SK-N-MC (cell line): ENCODE data around the gene ARRDC3.

ENCODE experiments used
- DNase-seq: peaks from one replicate; pipeline ENCODE4 v3.0.0-alpha.2; 2011; ENCODE audit warnings: low read depth, low spot score
- H3K27ac ChIP-seq: fragments of 200-600 bp; sonication (generic); 2 replicates; pipeline ENCODE4 v1.5.1; 2016; ENCODE audit warnings: mixed run types
- H3K36me3 ChIP-seq: fragments of 200-600 bp; sonication (generic); 2 replicates; pipeline ENCODE4 v1.6.1; 2017; ENCODE audit warnings: antibody characterized with exemption, low read length, mixed read lengths; ENCODE audit not compliant: insufficient read depth
- H3K4me3 ChIP-seq: fragments of 200-600 bp; sonication (generic); 2 replicates; pipeline ENCODE4 v1.5.1; 2016
- H3K9ac ChIP-seq: fragments of 200-600 bp; sonication (generic); 2 replicates; pipeline ENCODE4 v1.8.0; 2017; ENCODE audit warnings: mixed run types, mixed read lengths; ENCODE audit not compliant: insufficient read length
- H3K9me3 ChIP-seq: fragments of 200-600 bp; sonication (generic); 2 replicates; pipeline ENCODE4 v1.6.1; 2017; ENCODE audit warnings: low read depth, mild to moderate bottlenecking, antibody characterized with exemption, low read length, moderate library complexity, mixed read lengths
- EZH2 ChIP-seq: fragments of 200-600 bp; sonication (generic); IDR thresholded peaks from one replicate; pipeline ENCODE4 v1.6.1; 2017; ENCODE audit warnings: antibody characterized with exemption
- FOXP2 ChIP-seq: optimal IDR thresholded peaks from 2 replicates; pipeline ENCODE3; 2011; ENCODE audit warnings: mild to moderate bottlenecking, moderate library complexity; ENCODE audit not compliant: insufficient read depth; ENCODE audit errors: extremely low read length, control extremely low read depth
- POLR2AphosphoS5 ChIP-seq: IDR thresholded peaks from 2 replicates; pipeline ENCODE4 v1.6.1; 2012; ENCODE audit warnings: mild to moderate bottlenecking, low read depth, low read length, borderline replicate concordance

ARRDC3 gene, protein sequence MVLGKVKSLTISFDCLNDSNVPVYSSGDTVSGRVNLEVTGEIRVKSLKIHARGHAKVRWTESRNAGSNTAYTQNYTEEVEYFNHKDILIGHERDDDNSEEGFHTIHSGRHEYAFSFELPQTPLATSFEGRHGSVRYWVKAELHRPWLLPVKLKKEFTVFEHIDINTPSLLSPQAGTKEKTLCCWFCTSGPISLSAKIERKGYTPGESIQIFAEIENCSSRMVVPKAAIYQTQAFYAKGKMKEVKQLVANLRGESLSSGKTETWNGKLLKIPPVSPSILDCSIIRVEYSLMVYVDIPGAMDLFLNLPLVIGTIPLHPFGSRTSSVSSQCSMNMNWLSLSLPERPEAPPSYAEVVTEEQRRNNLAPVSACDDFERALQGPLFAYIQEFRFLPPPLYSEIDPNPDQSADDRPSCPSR

DNA sequence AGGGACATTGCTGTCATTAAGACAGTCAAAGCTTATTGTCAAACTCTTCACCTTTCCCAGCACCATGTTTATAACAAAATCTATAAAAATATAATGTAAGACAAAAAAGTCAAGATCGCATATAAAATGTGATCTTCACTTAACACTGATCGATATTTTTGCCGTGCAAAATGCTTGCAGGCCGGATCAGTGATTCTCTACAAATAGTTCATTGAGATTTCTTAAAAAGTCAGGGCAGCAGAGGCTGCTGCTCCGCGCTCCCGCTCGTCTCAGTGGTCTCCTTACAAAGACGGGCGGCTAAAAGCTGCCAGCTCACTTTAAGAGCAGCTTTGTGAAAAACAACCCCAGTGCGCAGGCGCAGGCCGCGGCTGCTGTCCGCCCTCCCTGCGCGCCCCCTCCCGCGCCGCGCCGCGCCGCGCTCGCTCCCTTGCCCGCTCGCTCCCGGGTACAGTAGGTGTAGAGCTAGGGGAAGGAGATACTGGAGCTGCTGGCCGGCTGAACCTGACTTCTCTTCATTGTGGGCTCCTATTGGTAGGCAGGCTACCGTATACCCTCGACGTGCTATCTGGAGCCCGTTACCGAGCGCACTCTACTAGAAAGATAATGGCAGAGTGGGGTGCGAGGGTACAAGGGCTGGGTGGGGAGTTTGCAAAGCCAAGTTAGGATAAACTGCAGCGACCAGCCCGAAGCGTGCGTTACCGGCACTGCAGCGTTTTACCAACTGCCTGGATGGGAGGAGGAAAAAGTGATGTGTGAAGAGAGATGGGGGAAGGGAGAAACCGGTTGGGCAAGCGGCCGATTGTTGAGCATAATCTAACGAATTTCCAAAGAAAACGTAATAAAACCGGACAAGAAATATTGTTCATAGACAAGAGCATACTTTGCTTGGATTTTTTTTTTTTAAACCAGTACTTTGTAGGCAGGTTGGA, at the start of gene ARRDC3:
TSS of gene ARRDC3 (minus strand) at position 291 of the 929 bp plus-strand sequence. CDS start at position 66, 225 bp downstream.
- Histone ChIP-seq H3K36me3 (peaks cover 7% of the 10 kb centered on the region), H3K9ac (peak within 1 kb of the TSS; percentile 91), H3K27ac (peak within 1 kb of the TSS; percentile 93), H3K9me3 (no peaks in the 10 kb centered on the region), H3K4me3 (peak within 1 kb of the TSS; percentile 86)
- DNase-seq: peak; percentile 87
- peak; percentile 17 for TF ChIP-seq FOXP2
- TF ChIP-seq EZH2: no peak
- peak; percentile 96 for TF ChIP-seq POLR2AphosphoS5

DNA sequence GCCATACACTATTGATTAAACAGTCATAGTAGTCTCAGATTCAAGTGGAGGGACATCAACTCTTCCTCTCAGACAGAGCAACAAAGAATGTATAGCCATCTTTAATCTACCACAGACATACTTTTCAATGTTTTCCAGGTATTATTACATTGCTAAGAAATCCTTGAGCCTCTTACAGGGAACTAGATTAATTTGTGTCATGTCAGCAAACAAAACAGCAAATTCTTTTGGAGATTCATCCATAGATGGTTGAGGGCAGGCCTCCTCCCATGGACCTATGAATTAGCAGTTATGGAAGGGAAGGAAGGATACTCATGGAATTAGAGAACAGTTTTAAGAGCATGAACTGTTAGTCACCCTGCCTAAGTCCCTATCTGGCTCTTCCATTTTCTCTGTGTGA, 47.8 kb upstream of the ARRDC3 start:
- no peaks in the 10 kb centered on the region for H3K36me3 ChIP-seq
- no peak for TF ChIP-seq EZH2
- no peak for TF ChIP-seq FOXP2
- TF ChIP-seq POLR2AphosphoS5: no peak
- DNase-seq: no peak
- H3K9me3 ChIP-seq: no peaks in the 10 kb centered on the region
- H3K27ac ChIP-seq: no peak overlapping the region
- no peak overlapping the region for H3K9ac ChIP-seq
- no peak overlapping the region for H3K4me3 ChIP-seq

DNA sequence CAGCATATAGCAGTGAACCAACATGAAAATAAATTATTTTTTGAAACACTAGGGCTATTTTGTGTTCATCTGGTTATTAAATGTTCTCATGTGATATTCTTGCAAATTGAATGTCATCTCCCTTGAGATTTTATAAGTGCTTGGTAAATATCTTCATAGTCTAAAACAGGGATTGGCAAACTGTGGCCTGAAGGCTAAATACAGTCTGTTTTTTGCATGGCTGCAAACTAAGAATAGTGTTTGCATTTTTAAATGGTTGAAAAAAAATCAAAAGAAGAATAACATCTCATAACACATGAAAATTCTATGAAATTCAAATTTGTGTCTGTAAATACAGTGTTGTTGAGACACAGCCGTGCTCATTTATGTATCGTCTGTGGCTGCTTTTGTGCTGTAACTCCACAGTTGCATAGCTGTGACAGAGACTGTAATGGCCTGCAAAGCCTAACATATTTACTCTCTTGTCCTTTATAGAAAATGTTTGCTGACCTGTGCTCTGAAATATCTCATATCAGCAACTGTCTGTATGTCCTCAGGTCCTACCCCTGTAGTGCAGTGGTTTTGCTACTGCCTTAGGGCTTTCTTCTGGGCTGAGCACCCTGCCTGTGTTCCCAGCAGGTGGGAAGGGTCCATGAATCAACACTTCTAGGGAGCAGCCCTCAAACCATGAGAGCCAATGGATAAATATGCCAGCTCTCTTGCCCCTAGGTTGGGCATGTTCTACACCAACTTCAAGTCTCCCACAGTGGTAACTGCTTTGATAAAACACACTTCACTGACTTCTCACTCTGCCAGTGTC, 41.7 kb upstream of the ARRDC3 start:
- no peaks in the 10 kb centered on the region for H3K36me3 ChIP-seq
- H3K9me3 ChIP-seq: no peaks in the 10 kb centered on the region
- peak; percentile 44 for DNase-seq

DNA sequence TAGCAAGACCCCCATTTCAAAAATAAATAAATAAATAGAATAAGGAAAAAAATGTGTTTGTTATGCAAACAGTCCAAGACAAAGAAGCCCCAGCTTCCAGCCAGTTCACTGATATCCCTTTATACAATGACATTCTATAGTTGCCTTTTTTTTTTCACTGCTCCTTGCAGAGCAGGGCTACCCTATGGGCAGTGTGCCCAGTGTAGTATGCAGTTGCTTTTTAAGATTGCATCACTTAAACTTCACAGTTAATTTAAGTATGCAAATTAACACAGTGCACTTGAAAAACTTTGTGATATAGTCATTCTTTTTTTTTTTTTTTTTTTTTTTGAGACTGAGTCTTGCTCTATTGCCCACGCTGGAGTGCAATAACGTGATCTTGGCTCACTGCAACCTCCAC, 40.8 kb upstream of the ARRDC3 start:
- H3K27ac ChIP-seq: no peak overlapping the region
- no peak overlapping the region for H3K4me3 ChIP-seq
- no peaks in the 10 kb centered on the region for H3K9me3 ChIP-seq
- no peaks in the 10 kb centered on the region for H3K36me3 ChIP-seq
- TF ChIP-seq FOXP2 (no peak), EZH2 (no peak), POLR2AphosphoS5 (no peak)
- H3K9ac ChIP-seq: no peak overlapping the region
- DNase-seq: no peak

More for the DNA sequence above, 41.7 kb upstream of the ARRDC3 start:
- Histone ChIP-seq H3K4me3 (peak overlapping the region; percentile 34), H3K9ac (peak overlapping the region; percentile 10), H3K27ac (peak overlapping the region; percentile 86)
- TF ChIP-seq POLR2AphosphoS5: peak; percentile 42; the same call in 1 of the 2 replicates
- TF ChIP-seq FOXP2: no peak
- TF ChIP-seq EZH2: no peak

DNA sequence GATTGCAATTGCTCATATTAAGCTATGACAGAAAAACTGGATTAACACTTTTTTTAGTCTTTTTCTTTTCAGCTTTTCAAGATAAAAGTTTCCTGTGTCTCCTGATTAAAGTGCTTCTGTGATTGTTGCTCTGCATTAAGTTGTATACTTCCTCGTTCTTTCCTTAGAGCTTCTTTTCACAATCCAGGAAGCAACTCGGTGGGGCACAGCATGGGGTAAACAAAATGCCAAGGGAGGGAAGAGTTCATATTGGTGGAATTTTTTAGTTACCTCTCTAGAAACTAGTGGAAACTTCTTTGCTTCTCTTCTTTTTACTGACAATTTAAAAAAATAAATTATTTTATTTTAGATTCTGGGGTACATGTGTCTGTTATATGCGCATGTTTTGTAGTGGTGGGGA, 37.8 kb upstream of the ARRDC3 start:
- no peaks in the 10 kb centered on the region for H3K9me3 ChIP-seq
- H3K27ac ChIP-seq: peak overlapping the region; percentile 86
- peak; percentile 69 for TF ChIP-seq FOXP2
- TF ChIP-seq POLR2AphosphoS5: peak; percentile 25; the same call in 1 of the 2 replicates
- no peak for TF ChIP-seq EZH2
- DNase-seq: peak; percentile 86
- H3K4me3 ChIP-seq: peak overlapping the region; percentile 16; the same call in 1 of the 2 replicates
- H3K36me3 ChIP-seq: no peaks in the 10 kb centered on the region
- H3K9ac ChIP-seq: no peak overlapping the region

DNA sequence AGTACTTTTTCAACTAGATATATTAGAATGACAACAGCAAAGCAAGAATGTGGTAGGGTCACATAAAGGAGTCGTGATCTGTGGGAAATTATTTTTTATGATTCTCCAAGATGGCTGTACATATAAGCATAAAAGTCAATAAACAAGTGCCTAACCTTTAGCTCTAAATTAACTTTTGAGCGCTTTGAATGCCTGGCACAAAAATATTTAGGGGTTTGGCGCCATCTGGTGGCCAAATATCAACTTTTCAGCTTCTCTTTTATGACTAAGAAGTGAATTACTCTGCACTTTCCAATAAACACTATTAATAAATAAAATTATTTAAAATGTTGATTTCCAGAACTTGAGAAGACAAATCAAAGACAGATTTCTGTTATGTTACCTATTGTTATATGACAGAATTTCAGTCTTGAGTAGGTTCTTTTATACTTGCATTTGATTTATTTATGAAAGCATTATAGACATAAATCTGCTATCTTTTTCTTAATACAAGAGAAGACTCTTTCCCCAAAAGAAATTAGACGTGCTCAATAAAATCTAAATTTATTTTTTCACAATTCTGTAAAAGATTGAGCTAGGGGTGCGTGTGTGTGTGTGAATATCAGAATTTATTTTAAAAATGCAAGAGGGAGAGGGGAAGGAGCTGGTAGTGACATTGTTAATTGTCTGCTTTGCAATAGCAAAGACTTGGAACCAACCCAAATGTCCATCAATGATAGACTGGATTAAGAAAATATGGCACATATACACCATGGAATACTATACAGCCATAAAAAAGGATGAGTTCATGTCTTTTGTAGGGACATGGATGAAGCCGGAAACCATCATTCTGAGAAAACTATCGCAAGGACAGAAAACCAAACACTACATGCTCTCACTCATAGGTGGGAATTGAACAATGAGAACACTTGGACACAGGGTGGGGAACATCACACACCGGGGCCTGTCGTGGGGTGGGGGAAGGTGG, 36.7 kb upstream of the ARRDC3 start:
- Histone ChIP-seq H3K36me3 (no peaks in the 10 kb centered on the region), H3K9me3 (no peaks in the 10 kb centered on the region), H3K27ac (peak overlapping the region; percentile 86; the same call in 1 of the 2 replicates), H3K4me3 (peak overlapping the region; percentile 23; the same call in 1 of the 2 replicates), H3K9ac (peak overlapping the region; percentile 58)
- peak; percentile 91 for DNase-seq
- TF ChIP-seq POLR2AphosphoS5: no peak
- no peak for TF ChIP-seq EZH2
- no peak for TF ChIP-seq FOXP2
